Type B pancreatic cell (in vitro differentiated cells): Measurements from ENCODE around the gene RNF157. TPM values are rescaled to one million over a fixed set of nuclear protein-coding genes. Genes with fewer than 3 reads are reported as not detected.

Source experiments
- DNase-seq: peaks from one replicate; pipeline ENCODE4 v3.0.0; 2021; ENCODE audit warnings: mixed read lengths; ENCODE audit not compliant: unreplicated experiment; ENCODE audit errors: extremely low spot score
- H3K27ac Mint-ChIP-seq: 2 replicates; pipeline ENCODE4 v1.8.0; 2021; ENCODE audit warnings: mild to moderate bottlenecking, mixed read lengths
- H3K27me3 Mint-ChIP-seq: 2 replicates; pipeline ENCODE4 v1.8.0; 2021; ENCODE audit warnings: mixed read lengths
- H3K36me3 Mint-ChIP-seq: 2 replicates; pipeline ENCODE4 v1.8.0; 2021; ENCODE audit warnings: mixed read lengths
- H3K4me1 Mint-ChIP-seq: one replicate; pipeline ENCODE4 v1.8.0; 2021; ENCODE audit warnings: mixed read lengths; ENCODE audit not compliant: unreplicated experiment
- H3K4me3 Mint-ChIP-seq: 2 replicates; pipeline ENCODE4 v1.8.0; 2021; ENCODE audit warnings: mild to moderate bottlenecking, mixed read lengths
- H3K9me3 Mint-ChIP-seq: 2 replicates; pipeline ENCODE4 v1.8.0; 2021; ENCODE audit warnings: mixed read lengths
- CTCF ChIP-seq: fragments of 200-600 bp; sonication (generic); conservative IDR thresholded peaks from 2 replicates; pipeline ENCODE4 v1.5.0; 2021; ENCODE audit warnings: antibody characterized with exemption, mild to moderate bottlenecking
- total RNA-seq: library from RNA; stranded (reverse); gene quantifications from 2 replicates; pipeline ENCODE4 v1.2.1, GENCODE V29; 2021; ENCODE audit warnings: low replicate concordance

Gene RNF157
- total RNA-seq, 1 donor from 2014 or later: 27.0 TPM

- Mint-ChIP-seq H3K4me1 (peaks cover 38% of the 10 kb centered on the region), H3K36me3 (no peaks in the 10 kb centered on the region), H3K27me3 (peaks cover 10% of the 10 kb centered on the region), H3K4me3 (peak overlapping the region; percentile 61), H3K27ac (no peak overlapping the region), H3K9me3 (no peaks in the 10 kb centered on the region)
- DNase-seq: peak; percentile 58
- TF ChIP-seq CTCF: no peak
Observed at GRCh38 chr17:76243826-76244679, 3.8 kb upstream of the RNF157 start.

GRCh38 chr17:76241691-76242255, 1.5 kb upstream of the RNF157 start:
- Mint-ChIP-seq H3K36me3 (no peaks in the 10 kb centered on the region), H3K9me3 (no peaks in the 10 kb centered on the region), H3K27me3 (peaks cover 13% of the 10 kb centered on the region), H3K4me1 (peaks cover 46% of the 10 kb centered on the region), H3K4me3 (peak overlapping the region; percentile 88), H3K27ac (peak overlapping the region; percentile 76)
- TF ChIP-seq CTCF: no peak
- peak; percentile 55 for DNase-seq

- Mint-ChIP-seq H3K27ac (peak overlapping the region; percentile 76), H3K36me3 (no peaks in the 10 kb centered on the region), H3K4me3 (peak overlapping the region; percentile 88), H3K4me1 (peaks cover 40% of the 10 kb centered on the region), H3K27me3 (peaks cover 13% of the 10 kb centered on the region), H3K9me3 (no peaks in the 10 kb centered on the region)
- DNase-seq: no peak
- no peak for TF ChIP-seq CTCF
Observed at GRCh38 chr17:76241204-76241538, 878 bp upstream of the RNF157 start.

- H3K27ac Mint-ChIP-seq: peak overlapping the region; percentile 69
Observed at GRCh38 chr17:76239538-76240274, 587 bp downstream of the RNF157 start.

More at GRCh38 chr17:76239538-76240274, 587 bp downstream of the RNF157 start:
- no peaks in the 10 kb centered on the region for H3K36me3 Mint-ChIP-seq
- H3K9me3 Mint-ChIP-seq: no peaks in the 10 kb centered on the region
- peaks cover 13% of the 10 kb centered on the region for H3K27me3 Mint-ChIP-seq
- TF ChIP-seq CTCF: no peak
- H3K4me3 Mint-ChIP-seq: peak overlapping the region; percentile 83
- peak; percentile 70 for DNase-seq
- H3K4me1 Mint-ChIP-seq: peaks cover 36% of the 10 kb centered on the region
